ENCODE measurements around the gene RNPEP.
A peak's percentile ranks its signal among the peaks of the same experiment; 100 is the strongest.
"Not testable (repeated sequence)": the region's sequence is repeated elsewhere in the genome, so short reads cannot be mapped to it uniquely, and the experiment has no call there.

Gene RNPEP

DNA sequence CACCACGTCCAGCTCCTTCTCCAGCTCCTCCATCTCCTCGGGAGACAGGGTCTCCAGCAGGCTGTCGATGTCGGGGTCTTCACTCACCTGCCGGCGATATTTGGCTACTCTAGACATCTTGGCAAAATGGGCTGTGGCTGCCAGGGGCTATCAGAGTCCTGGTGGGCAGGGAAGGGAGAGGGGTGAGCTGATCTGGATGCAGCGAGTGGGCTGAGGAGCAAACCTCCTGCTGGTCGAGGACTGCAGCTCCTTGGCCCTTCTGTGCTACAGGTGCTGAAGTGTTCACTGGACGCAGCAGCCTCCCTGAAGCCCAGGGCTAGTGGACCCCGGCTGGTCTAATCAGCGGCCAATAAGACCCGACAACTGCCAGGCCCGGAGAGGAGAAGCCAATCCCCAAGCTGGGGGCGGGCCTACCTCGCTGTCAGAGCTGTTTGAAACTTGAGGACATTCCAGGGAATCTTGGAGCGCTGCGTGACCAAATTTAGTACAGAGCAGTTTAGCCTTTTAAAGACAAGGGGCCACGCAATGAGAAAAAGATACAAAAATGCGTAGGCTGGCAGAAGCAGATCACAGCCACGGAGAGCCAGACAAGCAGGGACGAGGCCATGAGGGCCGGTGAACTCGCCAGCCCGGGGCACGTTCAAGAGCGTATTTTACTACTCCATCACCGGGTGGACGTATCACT lies 36.1 kb upstream of the RNPEP start, which contains the start of gene LMOD1:
TSS of gene LMOD1 (minus strand) at position 325 of the 685 bp plus-strand sequence. CDS start at position 117, 208 bp downstream.
- DNase-seq, result no peak
- Mint-ChIP-seq H3K4me1 (ENCODE audit: low read depth) (peaks cover 16% of the 10 kb centered on the region), H3K27ac (no peak within 1 kb of the TSS), H3K27me3 (peaks cover 51% of the 10 kb centered on the region), H3K9me3 (no peaks in the 10 kb centered on the region), H3K36me3 (ENCODE audit: low read depth) (no peaks in the 10 kb centered on the region), H3K4me3 (peak within 1 kb of the TSS; percentile 37)

GRCh38 chr1:201947697-201948008 lies 34.8 kb upstream of the RNPEP start:
- no peaks in the 10 kb centered on the region for H3K36me3 Mint-ChIP-seq (ENCODE audit: low read depth)
- H3K27me3 Mint-ChIP-seq, result peaks cover 44% of the 10 kb centered on the region

GRCh38 chr1:201949491-201949890 lies 33.0 kb upstream of the RNPEP start:
- DNase-seq, result no peak
- Mint-ChIP-seq H3K27me3 (peaks cover 34% of the 10 kb centered on the region), H3K9me3 (no peaks in the 10 kb centered on the region), H3K27ac (no peak overlapping the region), H3K4me3 (no peak overlapping the region), H3K36me3 (ENCODE audit: low read depth) (peaks cover 2% of the 10 kb centered on the region), H3K4me1 (ENCODE audit: low read depth) (peaks cover 19% of the 10 kb centered on the region)

More at GRCh38 chr1:201947697-201948008, 34.8 kb upstream of the RNPEP start:
- H3K4me1 Mint-ChIP-seq (ENCODE audit: low read depth), result peaks cover 16% of the 10 kb centered on the region
- no peak overlapping the region for H3K27ac Mint-ChIP-seq
- no peak for DNase-seq
- no peak overlapping the region for H3K4me3 Mint-ChIP-seq
- no peaks in the 10 kb centered on the region for H3K9me3 Mint-ChIP-seq

DNA sequence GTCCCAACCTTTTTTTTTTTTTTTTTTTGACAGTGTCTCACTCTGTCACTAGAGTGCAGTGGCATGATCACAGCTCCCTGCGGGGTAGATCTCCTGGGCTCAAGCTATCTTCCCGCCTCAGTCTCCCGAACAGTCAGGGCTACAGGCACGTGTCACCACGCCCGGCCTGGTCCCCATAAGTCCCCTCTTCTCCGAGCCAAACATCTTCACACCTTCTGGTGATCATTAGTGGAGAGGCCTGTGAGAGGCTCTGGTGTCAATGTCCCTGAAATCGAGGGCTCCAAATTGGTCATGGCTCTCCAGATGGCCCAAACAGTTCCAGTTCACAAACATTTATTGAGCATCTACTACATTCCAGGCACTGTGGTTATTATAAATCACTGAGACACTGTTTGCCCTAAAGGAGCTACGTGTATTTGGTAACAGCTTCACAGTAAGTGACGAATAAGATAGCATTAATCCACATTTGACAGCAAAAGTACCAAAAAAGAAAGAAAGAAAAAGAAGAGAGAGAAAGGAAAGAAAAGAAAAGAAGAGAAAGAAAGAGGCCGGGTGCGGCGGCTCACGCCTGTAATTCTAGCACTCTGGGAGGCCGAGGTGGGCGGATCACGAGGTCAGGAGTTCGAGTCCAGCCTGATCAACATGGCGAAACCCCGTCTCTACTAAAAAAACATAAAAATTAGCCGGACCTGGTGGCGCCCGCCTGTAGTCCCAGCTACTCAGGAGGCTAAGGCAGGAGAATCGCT lies 28.0 kb upstream of the RNPEP start:
- no peaks in the 10 kb centered on the region for H3K27me3 Mint-ChIP-seq
- H3K4me1 Mint-ChIP-seq (ENCODE audit: low read depth), result peaks cover 20% of the 10 kb centered on the region
- peak overlapping the region; percentile 95 for H3K4me3 Mint-ChIP-seq
- H3K36me3 Mint-ChIP-seq (ENCODE audit: low read depth), result peaks cover 48% of the 10 kb centered on the region
- DNase-seq, result peak; percentile 60
- H3K27ac Mint-ChIP-seq, result peak overlapping the region; percentile 95
- H3K9me3 Mint-ChIP-seq, result no peaks in the 10 kb centered on the region

GRCh38 chr1:201955009-201955728 lies 27.3 kb upstream of the RNPEP start, which contains the start of gene TIMM17A:
Gene TIMM17A (plus strand): TSS chr1:201955503. CDS start chr1:201955527, 24 bp downstream.
- Mint-ChIP-seq H3K4me1 (ENCODE audit: low read depth) (peaks cover 20% of the 10 kb centered on the region), H3K36me3 (ENCODE audit: low read depth) (peaks cover 50% of the 10 kb centered on the region), H3K27me3 (no peaks in the 10 kb centered on the region), H3K4me3 (peak within 1 kb of the TSS; percentile 95), H3K27ac (peak within 1 kb of the TSS; percentile 95), H3K9me3 (no peaks in the 10 kb centered on the region)
- DNase-seq, result peak; percentile 95

DNA sequence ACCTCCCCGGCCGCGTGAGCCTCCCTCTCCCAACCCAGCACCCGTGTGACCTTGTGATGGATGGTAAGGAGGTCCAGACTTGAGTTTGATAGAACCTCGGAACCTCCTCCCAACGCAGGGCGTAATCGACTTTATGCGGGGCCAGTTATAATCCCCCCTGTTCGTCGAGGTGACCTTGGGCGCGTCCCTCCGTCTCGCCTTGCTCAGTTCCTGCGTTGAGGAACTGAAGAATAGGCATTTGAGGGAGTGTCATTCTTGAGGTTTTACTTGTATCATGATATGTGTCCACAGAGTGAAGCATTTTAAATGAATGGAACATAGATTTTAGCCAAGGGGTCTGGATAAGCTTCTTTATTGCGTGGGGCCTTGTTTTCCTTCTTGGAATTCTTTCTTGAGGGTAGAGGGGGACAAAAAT lies 26.7 kb upstream of the RNPEP start:
- Mint-ChIP-seq H3K36me3 (ENCODE audit: low read depth) (peaks cover 55% of the 10 kb centered on the region), H3K9me3 (no peaks in the 10 kb centered on the region), H3K4me3 (peak overlapping the region; percentile 95), H3K27me3 (no peaks in the 10 kb centered on the region), H3K27ac (peak overlapping the region; percentile 95), H3K4me1 (ENCODE audit: low read depth) (peaks cover 23% of the 10 kb centered on the region)
- DNase-seq, result no peak

GRCh38 chr1:201958348-201958747 lies 24.1 kb upstream of the RNPEP start:
- peaks cover 81% of the 10 kb centered on the region for H3K36me3 Mint-ChIP-seq (ENCODE audit: low read depth)

DNA sequence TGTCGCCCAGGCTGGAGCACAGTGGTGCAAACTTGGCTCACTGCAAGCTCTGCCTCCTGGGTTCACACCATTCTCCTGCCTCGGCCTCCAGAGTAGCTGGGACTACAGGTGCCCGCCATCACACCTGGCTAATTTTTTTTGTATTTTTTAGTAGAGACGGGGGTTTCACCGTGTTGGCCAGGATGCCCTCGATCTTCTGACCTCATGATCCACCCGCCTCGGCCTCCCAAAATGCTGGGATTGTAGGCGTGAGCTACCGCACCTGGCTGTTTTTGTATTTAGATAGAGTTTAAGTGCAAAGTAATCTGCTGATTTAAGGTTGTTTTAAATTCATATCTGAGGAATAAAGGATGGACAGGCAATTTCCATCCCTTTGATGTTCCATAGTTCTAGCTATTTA lies 20.1 kb upstream of the RNPEP start:
- peaks cover 84% of the 10 kb centered on the region for H3K36me3 Mint-ChIP-seq (ENCODE audit: low read depth)
- not testable (repeated sequence) for H3K9me3 Mint-ChIP-seq; DNase-seq; H3K27me3 Mint-ChIP-seq; H3K4me3 Mint-ChIP-seq; H3K27ac Mint-ChIP-seq; H3K4me1 Mint-ChIP-seq (ENCODE audit: low read depth)

More at GRCh38 chr1:201958348-201958747, 24.1 kb upstream of the RNPEP start:
- DNase-seq, result no peak
- H3K27me3 Mint-ChIP-seq, result no peaks in the 10 kb centered on the region
- H3K4me3 Mint-ChIP-seq, result no peak overlapping the region
- H3K4me1 Mint-ChIP-seq (ENCODE audit: low read depth), result peaks cover 23% of the 10 kb centered on the region
- no peaks in the 10 kb centered on the region for H3K9me3 Mint-ChIP-seq
- peak overlapping the region; percentile 22 for H3K27ac Mint-ChIP-seq

DNA sequence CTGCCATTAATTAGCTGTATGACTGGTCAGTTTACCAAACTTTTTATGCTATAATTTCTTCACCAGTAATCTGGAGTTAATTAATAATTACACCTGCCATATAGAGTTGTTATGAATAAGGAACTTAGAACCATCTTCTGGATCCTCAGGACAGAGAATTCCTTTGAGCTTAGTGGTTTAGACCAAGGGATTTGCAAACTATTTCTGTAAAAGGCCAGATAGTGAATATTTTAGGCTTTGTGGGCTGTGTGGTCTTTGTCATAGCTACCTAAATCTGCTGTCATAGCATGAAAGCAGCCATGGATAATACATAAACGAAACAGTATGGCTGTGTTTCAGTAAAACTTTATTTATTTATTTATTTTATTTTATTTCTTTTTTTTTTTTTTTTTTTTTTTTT lies 18.2 kb upstream of the RNPEP start:
- Mint-ChIP-seq H3K9me3 (no peaks in the 10 kb centered on the region), H3K4me1 (ENCODE audit: low read depth) (peaks cover 4% of the 10 kb centered on the region), H3K36me3 (ENCODE audit: low read depth) (peaks cover 85% of the 10 kb centered on the region), H3K27me3 (no peaks in the 10 kb centered on the region), H3K27ac (no peak overlapping the region), H3K4me3 (no peak overlapping the region)
- no peak for DNase-seq

DNA sequence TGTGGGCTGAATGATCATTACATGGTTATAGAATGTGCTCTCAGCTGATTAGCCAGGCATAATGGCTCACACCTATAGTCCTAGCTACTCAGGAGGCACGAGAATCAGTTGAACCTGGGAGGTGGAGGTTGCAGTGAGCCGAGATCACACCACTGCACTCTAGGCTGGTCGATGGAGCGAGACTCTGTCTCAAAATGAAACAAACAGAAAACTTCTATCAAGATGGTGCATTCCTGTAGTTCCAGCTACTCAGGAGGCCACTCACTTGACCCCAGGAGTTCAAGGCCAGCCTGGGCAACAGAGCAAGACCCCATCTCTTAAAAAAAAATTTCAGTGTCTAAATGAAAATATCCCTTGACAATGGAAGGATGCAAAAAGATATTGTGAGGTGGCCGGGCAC lies 16.3 kb upstream of the RNPEP start:
- Mint-ChIP-seq H3K27me3 (no peaks in the 10 kb centered on the region), H3K4me1 (ENCODE audit: low read depth) (peaks cover 1% of the 10 kb centered on the region), H3K9me3 (no peaks in the 10 kb centered on the region), H3K36me3 (ENCODE audit: low read depth) (peaks cover 92% of the 10 kb centered on the region), H3K27ac (peak overlapping the region; percentile 23), H3K4me3 (no peak overlapping the region)
- DNase-seq, result no peak

DNA sequence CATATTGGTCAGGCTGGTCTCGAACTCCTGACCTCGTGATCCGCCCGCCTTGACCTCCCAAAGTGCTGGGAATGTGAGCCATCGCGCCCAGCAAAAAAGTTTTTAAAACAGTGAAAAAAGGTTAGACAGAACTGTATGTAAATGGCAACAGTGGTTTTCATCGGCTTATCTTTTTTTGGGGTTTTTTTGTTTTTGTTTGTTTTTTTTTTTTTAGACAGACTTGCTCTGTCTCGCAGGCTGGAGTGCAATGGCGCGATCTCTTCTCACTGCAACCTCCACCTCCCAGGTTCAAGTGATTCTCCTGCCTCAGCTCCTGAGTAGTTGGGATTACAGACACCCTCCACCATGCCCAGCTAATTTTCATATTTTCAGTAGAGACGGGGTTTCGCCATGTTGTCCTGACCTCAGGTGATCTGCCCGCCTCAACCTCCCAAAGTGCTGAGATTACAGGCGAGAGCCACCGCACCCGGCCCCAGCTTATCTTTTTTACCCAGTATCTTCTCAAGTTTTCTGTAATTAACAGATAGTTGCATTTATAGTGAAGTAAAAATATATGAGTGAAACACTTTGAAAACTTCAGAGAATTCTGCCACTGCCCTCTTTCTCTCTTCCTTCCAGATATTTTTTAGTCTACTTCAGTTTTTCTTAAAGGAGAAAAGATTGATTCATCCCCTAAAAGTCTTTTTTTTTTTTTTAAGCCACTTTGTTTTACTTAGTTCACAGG lies 14.1 kb upstream of the RNPEP start:
- Mint-ChIP-seq H3K27ac (peak overlapping the region; percentile 73), H3K27me3 (no peaks in the 10 kb centered on the region), H3K36me3 (ENCODE audit: low read depth) (peaks cover 71% of the 10 kb centered on the region)

GRCh38 chr1:201970334-201971159 lies 11.9 kb upstream of the RNPEP start:
- peaks cover 53% of the 10 kb centered on the region for H3K36me3 Mint-ChIP-seq (ENCODE audit: low read depth)
- no peaks in the 10 kb centered on the region for H3K27me3 Mint-ChIP-seq
- no peaks in the 10 kb centered on the region for H3K9me3 Mint-ChIP-seq
- no peak overlapping the region for H3K27ac Mint-ChIP-seq
- H3K4me3 Mint-ChIP-seq, result no peak overlapping the region
- peaks cover 2% of the 10 kb centered on the region for H3K4me1 Mint-ChIP-seq (ENCODE audit: low read depth)
- no peak for DNase-seq

More for the DNA sequence above, 14.1 kb upstream of the RNPEP start:
- DNase-seq, result no peak
- no peak overlapping the region for H3K4me3 Mint-ChIP-seq
- peaks cover 2% of the 10 kb centered on the region for H3K4me1 Mint-ChIP-seq (ENCODE audit: low read depth)
- no peaks in the 10 kb centered on the region for H3K9me3 Mint-ChIP-seq

- Mint-ChIP-seq H3K36me3 (ENCODE audit: low read depth) (peaks cover 11% of the 10 kb centered on the region), H3K9me3 (no peaks in the 10 kb centered on the region), H3K27me3 (no peaks in the 10 kb centered on the region), H3K4me1 (ENCODE audit: low read depth) (peaks cover 24% of the 10 kb centered on the region), H3K4me3 (peak overlapping the region; percentile 86), H3K27ac (peak overlapping the region; percentile 85)
- peak; percentile 85 for DNase-seq
These were observed 296 bp upstream of the RNPEP start for GRCh38 chr1:201982082-201982622.
